Occipital lobe (tissue), 2 donors: ENCODE data around the gene PURA. TPM values are rescaled to one million over a fixed set of nuclear protein-coding genes. Genes with fewer than 3 reads are reported as not detected.

Experiments used
- DNase-seq: peaks from one replicate; lab custom pipeline; 2025; lab: John Stamatoyannopoulos, UW
- total RNA-seq: library from RNA; depleted of rRNA; stranded (reverse); fragments of >200 nt; gene quantifications from one replicate; pipeline ENCODE4 v1.2.3, GENCODE V29; 2014

Gene PURA
- total RNA-seq, 1 donor from 2014 or later, result 14.5 TPM

- DNase-seq, result no peak
Measured at GRCh38 chr5:140159014-140159927, 45.4 kb downstream of the PURA start.

- no peak for DNase-seq
Measured at GRCh38 chr5:140162275-140162674, 48.4 kb downstream of the PURA start.

GRCh38 chr5:140162781-140163180 is 48.9 kb downstream of the PURA start:
- no peak for DNase-seq

GRCh38 chr5:140165101-140165922 is 51.4 kb downstream of the PURA start:
- DNase-seq, result no peak

GRCh38 chr5:140165923-140166270 is 52.0 kb downstream of the PURA start:
- no peak for DNase-seq

GRCh38 chr5:140166911-140167310 is 53.0 kb downstream of the PURA start:
- DNase-seq, result no peak

GRCh38 chr5:140168371-140168770 is 54.5 kb downstream of the PURA start:
- DNase-seq, result no peak

- no peak for DNase-seq
Measured at GRCh38 chr5:140169410-140169809, 55.5 kb downstream of the PURA start.

- no peak for DNase-seq
Measured at GRCh38 chr5:140172483-140172882, 58.6 kb downstream of the PURA start.

GRCh38 chr5:140174014-140174413 is 60.1 kb downstream of the PURA start:
- no peak for DNase-seq

- DNase-seq, result peak; percentile 85
Measured at GRCh38 chr5:140174465-140175366, 60.8 kb downstream of the PURA start, which contains the start of gene CYSTM1. CYSTM1 (plus strand) TSS chr5:140175188; CDS start chr5:140194466, 19,278 bp downstream.

Other genes with a start within 250 kb of the PURA start
- gene NRG2, start 70.8 kb upstream of the PURA start, total RNA-seq, result 4.1 TPM
- gene IGIP, start 11.8 kb downstream of the PURA start, total RNA-seq, result 11.9 TPM
- gene CYSTM1, start 61.1 kb downstream of the PURA start, total RNA-seq, result 3.9 TPM
- gene PFDN1, start 189.0 kb downstream of the PURA start, total RNA-seq, result 36.8 TPM
- 8.7 TPM for gene HBEGF, start 232.5 kb downstream of the PURA start, total RNA-seq
- gene SLC4A9, start 246.1 kb downstream of the PURA start, total RNA-seq, result under 0.01 TPM